Cardiac fibroblast (primary cell): ENCODE results near the gene EIF5A.

Experiments used
- DNase-seq, 2 donors: peaks; one replicate each; pipeline versions ENCODE4 v3.0.0 to v3.0.0-alpha.2; 2010; ENCODE audit warnings: low read depth in 2 of 2
- H3K4me3 ChIP-seq, 2 donors: replicated peaks in 1 of 2; 1 replicate in 1 of 2; 2 replicates in 1 of 2; pipeline ENCODE4 v1.5.1; 2011; ENCODE audit warnings: low read depth in 2 of 2, low read length in 2 of 2, mild to moderate bottlenecking in 2 of 2, moderate library complexity in 1 of 2
- TF ChIP-seq, protein P1 (sequence below): IDR thresholded peaks from one replicate; pipeline ENCODE4 v1.5.1; 2011; ENCODE audit warnings: low read depth, mild to moderate bottlenecking, low read length, inconsistent platforms

Gene EIF5A

DNA sequence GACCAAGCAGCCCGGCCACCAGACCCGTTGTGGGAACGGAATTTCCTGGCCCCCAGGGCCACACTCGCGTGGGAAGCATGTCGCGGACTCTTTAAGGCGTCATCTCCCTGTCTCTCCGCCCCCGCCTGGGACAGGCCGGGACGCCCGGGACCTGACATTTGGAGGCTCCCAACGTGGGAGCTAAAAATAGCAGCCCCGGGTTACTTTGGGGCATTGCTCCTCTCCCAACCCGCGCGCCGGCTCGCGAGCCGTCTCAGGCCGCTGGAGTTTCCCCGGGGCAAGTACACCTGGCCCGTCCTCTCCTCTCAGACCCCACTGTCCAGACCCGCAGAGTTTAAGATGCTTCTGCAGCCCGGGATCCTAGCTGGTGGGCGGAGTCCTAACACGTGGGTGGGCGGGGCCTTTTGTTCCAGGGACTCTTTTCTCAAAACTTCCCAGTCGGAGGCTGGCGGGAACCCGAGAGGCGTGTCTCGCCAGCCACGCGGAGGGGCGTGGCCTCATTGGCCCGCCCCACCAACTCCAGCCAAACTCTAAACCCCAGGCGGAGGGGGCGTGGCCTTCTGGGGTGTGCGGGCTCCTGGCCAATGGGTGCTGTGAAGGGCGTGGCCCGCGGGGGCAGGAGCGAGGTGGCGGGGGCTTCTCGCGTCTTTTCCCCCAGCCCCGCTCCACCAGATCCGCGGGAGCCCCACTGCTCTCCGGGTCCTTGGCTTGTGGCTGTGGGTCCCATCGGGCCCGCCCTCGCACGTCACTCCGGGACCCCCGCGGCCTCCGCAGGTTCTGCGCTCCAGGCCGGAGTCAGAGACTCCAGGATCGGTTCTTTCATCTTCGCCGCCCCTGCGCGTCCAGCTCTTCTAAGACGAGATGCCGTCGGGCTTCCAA lies 26.1 kb upstream of the EIF5A start, which contains the start of gene SLC2A4:
Gene SLC2A4, plus strand, starts transcription at position 645 of the 879 bp plus-strand sequence. Its CDS starts 217 bp downstream, at position 862.
- peak within 1 kb of the TSS; percentile 48 to 52 for H3K4me3 ChIP-seq
- TF ChIP-seq, protein P1, sequence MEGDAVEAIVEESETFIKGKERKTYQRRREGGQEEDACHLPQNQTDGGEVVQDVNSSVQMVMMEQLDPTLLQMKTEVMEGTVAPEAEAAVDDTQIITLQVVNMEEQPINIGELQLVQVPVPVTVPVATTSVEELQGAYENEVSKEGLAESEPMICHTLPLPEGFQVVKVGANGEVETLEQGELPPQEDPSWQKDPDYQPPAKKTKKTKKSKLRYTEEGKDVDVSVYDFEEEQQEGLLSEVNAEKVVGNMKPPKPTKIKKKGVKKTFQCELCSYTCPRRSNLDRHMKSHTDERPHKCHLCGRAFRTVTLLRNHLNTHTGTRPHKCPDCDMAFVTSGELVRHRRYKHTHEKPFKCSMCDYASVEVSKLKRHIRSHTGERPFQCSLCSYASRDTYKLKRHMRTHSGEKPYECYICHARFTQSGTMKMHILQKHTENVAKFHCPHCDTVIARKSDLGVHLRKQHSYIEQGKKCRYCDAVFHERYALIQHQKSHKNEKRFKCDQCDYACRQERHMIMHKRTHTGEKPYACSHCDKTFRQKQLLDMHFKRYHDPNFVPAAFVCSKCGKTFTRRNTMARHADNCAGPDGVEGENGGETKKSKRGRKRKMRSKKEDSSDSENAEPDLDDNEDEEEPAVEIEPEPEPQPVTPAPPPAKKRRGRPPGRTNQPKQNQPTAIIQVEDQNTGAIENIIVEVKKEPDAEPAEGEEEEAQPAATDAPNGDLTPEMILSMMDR: no peak
- DNase-seq: peak; percentile 95 to 96

GRCh38 chr17:7281953-7282751 lies 25.3 kb upstream of the EIF5A start:
- DNase-seq: no peak
- peak overlapping the region; percentile 48 to 52 for H3K4me3 ChIP-seq
- TF ChIP-seq, protein P1: no peak

DNA sequence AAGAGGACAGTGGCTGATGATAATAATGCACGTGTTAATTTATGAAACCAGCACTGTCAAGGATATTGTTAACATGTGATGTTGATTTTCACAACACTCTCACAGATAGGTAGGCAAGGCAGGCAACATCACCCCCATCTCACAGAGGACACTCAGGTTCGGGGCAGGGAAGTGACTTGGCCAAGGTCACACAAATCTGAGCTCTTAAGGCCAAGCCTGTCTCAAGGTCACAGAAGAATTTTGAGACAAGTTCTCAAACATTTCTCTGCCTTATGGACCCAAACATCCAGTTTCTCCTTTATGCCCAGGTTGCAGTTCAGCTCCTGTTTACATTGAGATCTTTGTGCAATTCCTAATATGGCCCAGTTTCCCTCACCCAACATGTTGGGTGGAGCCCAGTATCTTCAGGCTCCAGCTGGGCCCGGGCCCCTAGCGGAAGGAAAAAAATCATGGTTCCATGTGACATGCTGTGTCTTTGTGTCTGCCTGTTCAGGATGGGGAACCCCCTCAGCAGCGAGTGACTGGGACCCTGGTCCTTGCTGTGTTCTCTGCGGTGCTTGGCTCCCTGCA lies 24.6 kb upstream of the EIF5A start:
- TF ChIP-seq, protein P1: peak; percentile 5
- no peak for DNase-seq
- H3K4me3 ChIP-seq: no peak overlapping the region

- no peak overlapping the region for H3K4me3 ChIP-seq
- DNase-seq: no peak
- TF ChIP-seq, protein P1: no peak
Observed at GRCh38 chr17:7283471-7284216, 23.8 kb upstream of the EIF5A start.

DNA sequence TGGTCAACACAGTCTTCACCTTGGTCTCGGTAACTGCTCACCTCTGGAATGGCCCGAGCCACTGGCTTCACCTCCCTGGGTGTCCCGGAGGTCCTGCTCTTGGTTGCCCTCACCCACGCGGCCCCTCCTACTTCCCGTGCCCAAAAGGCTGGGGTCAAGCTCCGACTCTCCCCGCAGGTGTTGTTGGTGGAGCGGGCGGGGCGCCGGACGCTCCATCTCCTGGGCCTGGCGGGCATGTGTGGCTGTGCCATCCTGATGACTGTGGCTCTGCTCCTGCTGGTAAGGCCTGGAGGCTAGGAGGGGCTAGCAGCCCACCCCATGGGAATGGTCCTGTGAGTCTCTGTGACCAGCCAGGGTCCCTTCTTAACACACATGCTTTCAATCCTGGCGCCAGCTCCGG lies 22.5 kb upstream of the EIF5A start:
- TF ChIP-seq, protein P1: no peak
- no peak for DNase-seq
- H3K4me3 ChIP-seq: no peak overlapping the region

DNA sequence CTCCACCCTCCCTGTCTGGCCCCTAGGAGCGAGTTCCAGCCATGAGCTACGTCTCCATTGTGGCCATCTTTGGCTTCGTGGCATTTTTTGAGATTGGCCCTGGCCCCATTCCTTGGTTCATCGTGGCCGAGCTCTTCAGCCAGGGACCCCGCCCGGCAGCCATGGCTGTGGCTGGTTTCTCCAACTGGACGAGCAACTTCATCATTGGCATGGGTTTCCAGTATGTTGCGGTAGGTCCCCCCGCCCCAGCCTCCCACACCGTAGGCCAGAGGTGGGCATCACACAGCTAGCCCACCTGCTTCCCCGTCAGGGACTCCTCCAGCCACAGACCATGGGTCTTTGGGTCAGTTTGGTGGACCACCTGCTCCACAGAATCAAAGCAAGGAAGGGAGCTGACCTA lies 21.7 kb upstream of the EIF5A start:
- TF ChIP-seq, protein P1: no peak
- H3K4me3 ChIP-seq: no peak overlapping the region
- no peak for DNase-seq
